D341Med (cell line): ENCODE measurements around the gene APOL5.
"Not testable (repeated sequence)": the region's sequence is repeated elsewhere in the genome, so short reads cannot be mapped to it uniquely, and the experiment has no call there.

ENCODE experiments used
- DNase-seq: peaks from one replicate; pipeline ENCODE4 v3.0.0; 2012; ENCODE audit warnings: low spot score

APOL5 gene

GRCh38 chr22:35711336-35711735, 6.3 kb upstream of the APOL5 start:
- DNase-seq = no peak

GRCh38 chr22:35712672-35713071, 5.0 kb upstream of the APOL5 start:
- DNase-seq = no peak

GRCh38 chr22:35719212-35719875, 1.7 kb downstream of the APOL5 start:
- DNase-seq = no peak

GRCh38 chr22:35721960-35722359, 4.3 kb downstream of the APOL5 start:
- DNase-seq = no peak

- no peak for DNase-seq
Measured at GRCh38 chr22:35725521-35725920, 7.8 kb downstream of the APOL5 start.

GRCh38 chr22:35726398-35726797, 8.7 kb downstream of the APOL5 start:
- DNase-seq = no peak

GRCh38 chr22:35726933-35727332, 9.3 kb downstream of the APOL5 start:
- no peak for DNase-seq

GRCh38 chr22:35727436-35727835, 9.8 kb downstream of the APOL5 start:
- DNase-seq = no peak

GRCh38 chr22:35728639-35729308, 11.1 kb downstream of the APOL5 start:
- DNase-seq = no peak

GRCh38 chr22:35729309-35729698, 11.6 kb downstream of the APOL5 start:
- DNase-seq = no peak

GRCh38 chr22:35731321-35731720, 13.6 kb downstream of the APOL5 start:
- no peak for DNase-seq

- DNase-seq = no peak
Measured at GRCh38 chr22:35732116-35732515, 14.4 kb downstream of the APOL5 start.

GRCh38 chr22:35733036-35733435, 15.4 kb downstream of the APOL5 start:
- DNase-seq = no peak

- DNase-seq = no peak
Measured at GRCh38 chr22:35733791-35734516, 16.3 kb downstream of the APOL5 start.

- DNase-seq = no peak
Measured at GRCh38 chr22:35734517-35734827, 16.8 kb downstream of the APOL5 start.

- DNase-seq = no peak
Measured at GRCh38 chr22:35735542-35735941, 17.9 kb downstream of the APOL5 start.

- DNase-seq = no peak
Measured at GRCh38 chr22:35736166-35736565, 18.5 kb downstream of the APOL5 start.

- DNase-seq = no peak
Measured at GRCh38 chr22:35736701-35737100, 19.0 kb downstream of the APOL5 start.

- not testable (repeated sequence) for DNase-seq
Measured at GRCh38 chr22:35737886-35738285, 20.2 kb downstream of the APOL5 start.

- no peak for DNase-seq
Measured at GRCh38 chr22:35739076-35739930, 21.6 kb downstream of the APOL5 start.

- no peak for DNase-seq
Measured at GRCh38 chr22:35739931-35740380, 22.3 kb downstream of the APOL5 start.

GRCh38 chr22:35740616-35741015, 22.9 kb downstream of the APOL5 start:
- DNase-seq = no peak
